Measurements from ENCODE around the gene CLRN1. TPM values are rescaled to one million over a fixed set of nuclear protein-coding genes. Genes with fewer than 3 reads are reported as not detected.

CLRN1 gene
- total and polyA plus RNA-seq, 10 donors: not detected

GRCh38 chr3:150968341-150969035 is 4.0 kb downstream of the CLRN1 start:
- no peak overlapping the region for H3K4me3 ChIP-seq
- intact Hi-C loops (cut with DNase I; ENCODE audit: low total_unique reads): no loop called here
- TF ChIP-seq CTCF (IDR thresholded peaks at IDR 0.05 in 8 of 11, conservative IDR thresholded peaks at IDR 0.05 in 3 of 11) (no peak), POLR2AphosphoS5 (IDR thresholded peaks at IDR 0.05) (no peak), POLR2A (IDR thresholded peaks at IDR 0.05) (no peak)
- 86 to 94% (median 92%) methylated on average over 4 of the region's 4 CpGs for WGBS, 5 donors
- peaks cover 0 to 11% (median 0%) of the 10 kb centered on the region in 7 donors for H3K27me3 ChIP-seq (replicated peaks in 1 of 7)
- H3K9me3 ChIP-seq: no peaks in the 10 kb centered on the region
- H3K4me1 ChIP-seq: no peaks in the 10 kb centered on the region
- no peak overlapping the region for H3K27ac ChIP-seq
- no peak for DNase-seq
- no peaks in the 10 kb centered on the region for H3K36me3 ChIP-seq

- H3K9me3 ChIP-seq: no peaks in the 10 kb centered on the region
- WGBS, 5 donors: 80 to 92% (median 83%) methylated on average over 2 of the region's 2 CpGs
Observed at GRCh38 chr3:150965436-150965835, 7.1 kb downstream of the CLRN1 start.

GRCh38 chr3:150961949-150962348 is 10.6 kb downstream of the CLRN1 start:
- H3K27ac ChIP-seq: no peak overlapping the region
- H3K9me3 ChIP-seq: no peaks in the 10 kb centered on the region
- no peaks in the 10 kb centered on the region for H3K36me3 ChIP-seq
- intact Hi-C loops (cut with DNase I; ENCODE audit: low total_unique reads): no loop called here
- H3K27me3 ChIP-seq (replicated peaks in 1 of 7): peaks cover 0 to 17% (median 0%) of the 10 kb centered on the region in 7 donors
- DNase-seq: no peak
- no peak for TF ChIP-seq POLR2AphosphoS5 (IDR thresholded peaks at IDR 0.05)
- TF ChIP-seq POLR2A (IDR thresholded peaks at IDR 0.05): no peak
- no peak for TF ChIP-seq CTCF (IDR thresholded peaks at IDR 0.05 in 8 of 11, conservative IDR thresholded peaks at IDR 0.05 in 3 of 11)
- no peak overlapping the region for H3K4me3 ChIP-seq
- no peaks in the 10 kb centered on the region for H3K4me1 ChIP-seq
- WGBS, 5 donors: 81 to 94% (median 90%) methylated on average over 4 of the region's 4 CpGs

More at GRCh38 chr3:150965436-150965835, 7.1 kb downstream of the CLRN1 start:
- Histone ChIP-seq H3K27me3 (replicated peaks in 1 of 7) (peaks cover 0 to 11% (median 0%) of the 10 kb centered on the region in 7 donors), H3K36me3 (no peaks in the 10 kb centered on the region), H3K4me1 (no peaks in the 10 kb centered on the region), H3K27ac (no peak overlapping the region), H3K4me3 (no peak overlapping the region)
- TF ChIP-seq POLR2AphosphoS5 (IDR thresholded peaks at IDR 0.05) (no peak), CTCF (IDR thresholded peaks at IDR 0.05 in 8 of 11, conservative IDR thresholded peaks at IDR 0.05 in 3 of 11) (no peak), POLR2A (IDR thresholded peaks at IDR 0.05) (no peak)
- no peak for DNase-seq
- intact Hi-C loops (cut with DNase I; ENCODE audit: low total_unique reads): no loop called here

- 71 to 81% (median 75%) methylated on average over 4 to 5 of the region's 5 CpGs for WGBS, 5 donors
- H3K9me3 ChIP-seq: no peaks in the 10 kb centered on the region
- DNase-seq: no peak
- H3K4me3 ChIP-seq: no peak overlapping the region
- intact Hi-C loops (cut with DNase I; ENCODE audit: low total_unique reads): no loop called here
- no peak for TF ChIP-seq CTCF (IDR thresholded peaks at IDR 0.05 in 8 of 11, conservative IDR thresholded peaks at IDR 0.05 in 3 of 11)
- no peak for TF ChIP-seq POLR2AphosphoS5 (IDR thresholded peaks at IDR 0.05)
- TF ChIP-seq POLR2A (IDR thresholded peaks at IDR 0.05): no peak
- H3K36me3 ChIP-seq: no peaks in the 10 kb centered on the region
- peaks cover 0 to 14% (median 0%) of the 10 kb centered on the region in 7 donors for H3K27me3 ChIP-seq (replicated peaks in 1 of 7)
- H3K27ac ChIP-seq: no peak overlapping the region
- no peaks in the 10 kb centered on the region for H3K4me1 ChIP-seq
Observed at GRCh38 chr3:150960708-150961684, 11.5 kb downstream of the CLRN1 start.
